Measurements from ENCODE around the gene PPARG. TPM values are rescaled to one million over a fixed set of nuclear protein-coding genes. Genes with fewer than 3 reads are reported as not detected.

Gene PPARG
- total and polyA plus RNA-seq, 2 experiments from 2014 or later, result 0.15 to 0.42 TPM

DNA sequence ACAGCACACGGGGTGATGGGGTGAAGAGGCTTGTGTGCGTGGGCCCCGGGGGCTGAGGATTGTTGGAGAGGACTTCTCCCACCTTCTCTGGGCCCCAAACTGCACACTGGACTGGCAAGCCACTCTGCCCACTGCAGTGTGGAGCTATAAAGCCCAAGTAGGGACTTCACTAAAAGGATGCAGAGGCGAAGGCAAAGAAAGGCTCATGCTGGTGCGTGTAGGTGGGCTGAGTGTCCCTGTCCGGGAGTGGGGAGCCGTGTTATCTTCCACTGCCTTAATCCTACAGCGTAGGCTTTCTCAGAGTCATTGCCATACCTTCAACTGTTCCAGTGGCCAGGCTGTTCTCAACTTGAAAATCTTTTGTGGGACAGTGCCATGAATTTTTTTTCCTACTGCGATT lies 3.9 kb downstream of the PPARG start:
- Histone ChIP-seq H3K4me2 (no peak overlapping the region), H4K20me1 (replicated peaks; ENCODE audit: insufficient read depth) (no peaks in the 10 kb centered on the region), H3K27ac (ENCODE audit: low read depth) (no peak overlapping the region), H3K4me1 (ENCODE audit: insufficient read depth) (0 out of 2 replicates have a peak, but pooled peaks cover 5% of the 10 kb centered on the region), H3K79me2 (replicated peaks; ENCODE audit: insufficient read depth) (no peaks in the 10 kb centered on the region), H3K4me3 (no peak overlapping the region), H2AFZ (no peak overlapping the region), H3F3A (replicated peaks; ENCODE audit: low read depth) (no peaks in the 10 kb centered on the region), H3K36me3 (ENCODE audit: insufficient read depth) (no peaks in the 10 kb centered on the region), H3K9me2 (ENCODE audit: insufficient read depth) (no peaks in the 10 kb centered on the region), H3K27me3 (ENCODE audit: insufficient read depth) (peaks cover 55% of the 10 kb centered on the region)
- Mint-ChIP-seq H3K4me3 (no peak overlapping the region), H3K9me3 (no peaks in the 10 kb centered on the region), H3K4me1 (peaks cover 3% of the 10 kb centered on the region; the same call in 2 of the 3 replicates), H3K27me3 (ENCODE audit: insufficient read depth, low read depth, poor library complexity) (peaks cover 17% of the 10 kb centered on the region), H3K27ac (no peak overlapping the region), H3K36me3 (ENCODE audit: low read depth) (no peaks in the 10 kb centered on the region)
- no peak for ATAC-seq
- TF ChIP-seq JUNB (IDR thresholded peaks at IDR 0.05; ENCODE audit: unreplicated experiment), result no peak
- TF ChIP-seq, protein P1, sequence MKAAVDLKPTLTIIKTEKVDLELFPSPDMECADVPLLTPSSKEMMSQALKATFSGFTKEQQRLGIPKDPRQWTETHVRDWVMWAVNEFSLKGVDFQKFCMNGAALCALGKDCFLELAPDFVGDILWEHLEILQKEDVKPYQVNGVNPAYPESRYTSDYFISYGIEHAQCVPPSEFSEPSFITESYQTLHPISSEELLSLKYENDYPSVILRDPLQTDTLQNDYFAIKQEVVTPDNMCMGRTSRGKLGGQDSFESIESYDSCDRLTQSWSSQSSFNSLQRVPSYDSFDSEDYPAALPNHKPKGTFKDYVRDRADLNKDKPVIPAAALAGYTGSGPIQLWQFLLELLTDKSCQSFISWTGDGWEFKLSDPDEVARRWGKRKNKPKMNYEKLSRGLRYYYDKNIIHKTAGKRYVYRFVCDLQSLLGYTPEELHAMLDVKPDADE (IDR thresholded peaks at IDR 0.05), result no peak
- no peak for TF ChIP-seq ZNF114 (CRISPR knock-in tag; IDR thresholded peaks at IDR 0.05)
- no peak for TF ChIP-seq STAT1 (IDR thresholded peaks at IDR 0.05; ENCODE audit: unreplicated experiment)
- DNase-seq (ENCODE audit: low spot score), result no peak

DNA sequence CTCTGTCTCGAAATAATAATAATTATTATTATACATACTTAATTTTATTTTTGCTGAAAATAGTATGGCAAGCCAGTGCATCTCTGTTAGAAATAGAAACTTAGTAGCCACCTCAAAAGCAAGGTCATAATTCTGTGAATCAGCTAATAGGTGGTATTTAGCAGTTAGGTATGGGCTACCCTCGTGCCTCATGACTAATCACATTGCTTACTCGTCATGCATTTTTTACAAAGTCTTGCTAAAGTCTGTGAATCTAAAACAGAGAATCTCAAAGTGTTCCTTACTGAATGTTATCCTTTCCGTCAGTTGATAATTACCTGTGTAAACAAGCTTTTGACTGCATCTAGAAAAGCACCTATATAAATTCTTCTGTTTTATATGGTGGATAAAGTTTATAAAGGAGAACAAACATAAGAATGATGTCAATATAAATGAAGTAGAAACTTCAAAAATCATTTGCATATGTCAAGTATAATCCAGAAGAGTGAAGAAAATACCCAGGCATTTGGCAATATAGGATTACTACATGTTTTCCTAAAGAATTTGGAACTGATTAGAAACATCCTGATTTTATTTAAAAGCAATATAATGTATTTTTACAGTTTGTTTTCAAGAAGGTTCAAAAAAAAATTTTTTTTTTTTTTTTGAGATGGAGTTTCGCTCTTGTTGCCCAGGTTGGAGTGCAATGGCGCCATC lies 6.2 kb downstream of the PPARG start:
- no peak overlapping the region for H3K4me2 ChIP-seq
- TF ChIP-seq, protein P2, sequence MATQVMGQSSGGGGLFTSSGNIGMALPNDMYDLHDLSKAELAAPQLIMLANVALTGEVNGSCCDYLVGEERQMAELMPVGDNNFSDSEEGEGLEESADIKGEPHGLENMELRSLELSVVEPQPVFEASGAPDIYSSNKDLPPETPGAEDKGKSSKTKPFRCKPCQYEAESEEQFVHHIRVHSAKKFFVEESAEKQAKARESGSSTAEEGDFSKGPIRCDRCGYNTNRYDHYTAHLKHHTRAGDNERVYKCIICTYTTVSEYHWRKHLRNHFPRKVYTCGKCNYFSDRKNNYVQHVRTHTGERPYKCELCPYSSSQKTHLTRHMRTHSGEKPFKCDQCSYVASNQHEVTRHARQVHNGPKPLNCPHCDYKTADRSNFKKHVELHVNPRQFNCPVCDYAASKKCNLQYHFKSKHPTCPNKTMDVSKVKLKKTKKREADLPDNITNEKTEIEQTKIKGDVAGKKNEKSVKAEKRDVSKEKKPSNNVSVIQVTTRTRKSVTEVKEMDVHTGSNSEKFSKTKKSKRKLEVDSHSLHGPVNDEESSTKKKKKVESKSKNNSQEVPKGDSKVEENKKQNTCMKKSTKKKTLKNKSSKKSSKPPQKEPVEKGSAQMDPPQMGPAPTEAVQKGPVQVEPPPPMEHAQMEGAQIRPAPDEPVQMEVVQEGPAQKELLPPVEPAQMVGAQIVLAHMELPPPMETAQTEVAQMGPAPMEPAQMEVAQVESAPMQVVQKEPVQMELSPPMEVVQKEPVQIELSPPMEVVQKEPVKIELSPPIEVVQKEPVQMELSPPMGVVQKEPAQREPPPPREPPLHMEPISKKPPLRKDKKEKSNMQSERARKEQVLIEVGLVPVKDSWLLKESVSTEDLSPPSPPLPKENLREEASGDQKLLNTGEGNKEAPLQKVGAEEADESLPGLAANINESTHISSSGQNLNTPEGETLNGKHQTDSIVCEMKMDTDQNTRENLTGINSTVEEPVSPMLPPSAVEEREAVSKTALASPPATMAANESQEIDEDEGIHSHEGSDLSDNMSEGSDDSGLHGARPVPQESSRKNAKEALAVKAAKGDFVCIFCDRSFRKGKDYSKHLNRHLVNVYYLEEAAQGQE (IDR thresholded peaks at IDR 0.05; ENCODE audit: unreplicated experiment), result no peak
- no peak for TF ChIP-seq EZH2phosphoT487 (IDR thresholded peaks at IDR 0.05; ENCODE audit: unreplicated experiment)
- TF ChIP-seq EZH2 (IDR thresholded peaks at IDR 0.05; ENCODE audit: low read depth, unreplicated experiment), result no peak
- TF ChIP-seq JUNB (IDR thresholded peaks at IDR 0.05; ENCODE audit: unreplicated experiment), result no peak
- no peak for TF ChIP-seq CREB1 (CRISPR knock-in tag; IDR thresholded peaks at IDR 0.05; ENCODE audit: low read depth)
- TF ChIP-seq POLR2AphosphoS5 (IDR thresholded peaks at IDR 0.05; ENCODE audit: low read depth), result no peak
- TF ChIP-seq, protein P3, sequence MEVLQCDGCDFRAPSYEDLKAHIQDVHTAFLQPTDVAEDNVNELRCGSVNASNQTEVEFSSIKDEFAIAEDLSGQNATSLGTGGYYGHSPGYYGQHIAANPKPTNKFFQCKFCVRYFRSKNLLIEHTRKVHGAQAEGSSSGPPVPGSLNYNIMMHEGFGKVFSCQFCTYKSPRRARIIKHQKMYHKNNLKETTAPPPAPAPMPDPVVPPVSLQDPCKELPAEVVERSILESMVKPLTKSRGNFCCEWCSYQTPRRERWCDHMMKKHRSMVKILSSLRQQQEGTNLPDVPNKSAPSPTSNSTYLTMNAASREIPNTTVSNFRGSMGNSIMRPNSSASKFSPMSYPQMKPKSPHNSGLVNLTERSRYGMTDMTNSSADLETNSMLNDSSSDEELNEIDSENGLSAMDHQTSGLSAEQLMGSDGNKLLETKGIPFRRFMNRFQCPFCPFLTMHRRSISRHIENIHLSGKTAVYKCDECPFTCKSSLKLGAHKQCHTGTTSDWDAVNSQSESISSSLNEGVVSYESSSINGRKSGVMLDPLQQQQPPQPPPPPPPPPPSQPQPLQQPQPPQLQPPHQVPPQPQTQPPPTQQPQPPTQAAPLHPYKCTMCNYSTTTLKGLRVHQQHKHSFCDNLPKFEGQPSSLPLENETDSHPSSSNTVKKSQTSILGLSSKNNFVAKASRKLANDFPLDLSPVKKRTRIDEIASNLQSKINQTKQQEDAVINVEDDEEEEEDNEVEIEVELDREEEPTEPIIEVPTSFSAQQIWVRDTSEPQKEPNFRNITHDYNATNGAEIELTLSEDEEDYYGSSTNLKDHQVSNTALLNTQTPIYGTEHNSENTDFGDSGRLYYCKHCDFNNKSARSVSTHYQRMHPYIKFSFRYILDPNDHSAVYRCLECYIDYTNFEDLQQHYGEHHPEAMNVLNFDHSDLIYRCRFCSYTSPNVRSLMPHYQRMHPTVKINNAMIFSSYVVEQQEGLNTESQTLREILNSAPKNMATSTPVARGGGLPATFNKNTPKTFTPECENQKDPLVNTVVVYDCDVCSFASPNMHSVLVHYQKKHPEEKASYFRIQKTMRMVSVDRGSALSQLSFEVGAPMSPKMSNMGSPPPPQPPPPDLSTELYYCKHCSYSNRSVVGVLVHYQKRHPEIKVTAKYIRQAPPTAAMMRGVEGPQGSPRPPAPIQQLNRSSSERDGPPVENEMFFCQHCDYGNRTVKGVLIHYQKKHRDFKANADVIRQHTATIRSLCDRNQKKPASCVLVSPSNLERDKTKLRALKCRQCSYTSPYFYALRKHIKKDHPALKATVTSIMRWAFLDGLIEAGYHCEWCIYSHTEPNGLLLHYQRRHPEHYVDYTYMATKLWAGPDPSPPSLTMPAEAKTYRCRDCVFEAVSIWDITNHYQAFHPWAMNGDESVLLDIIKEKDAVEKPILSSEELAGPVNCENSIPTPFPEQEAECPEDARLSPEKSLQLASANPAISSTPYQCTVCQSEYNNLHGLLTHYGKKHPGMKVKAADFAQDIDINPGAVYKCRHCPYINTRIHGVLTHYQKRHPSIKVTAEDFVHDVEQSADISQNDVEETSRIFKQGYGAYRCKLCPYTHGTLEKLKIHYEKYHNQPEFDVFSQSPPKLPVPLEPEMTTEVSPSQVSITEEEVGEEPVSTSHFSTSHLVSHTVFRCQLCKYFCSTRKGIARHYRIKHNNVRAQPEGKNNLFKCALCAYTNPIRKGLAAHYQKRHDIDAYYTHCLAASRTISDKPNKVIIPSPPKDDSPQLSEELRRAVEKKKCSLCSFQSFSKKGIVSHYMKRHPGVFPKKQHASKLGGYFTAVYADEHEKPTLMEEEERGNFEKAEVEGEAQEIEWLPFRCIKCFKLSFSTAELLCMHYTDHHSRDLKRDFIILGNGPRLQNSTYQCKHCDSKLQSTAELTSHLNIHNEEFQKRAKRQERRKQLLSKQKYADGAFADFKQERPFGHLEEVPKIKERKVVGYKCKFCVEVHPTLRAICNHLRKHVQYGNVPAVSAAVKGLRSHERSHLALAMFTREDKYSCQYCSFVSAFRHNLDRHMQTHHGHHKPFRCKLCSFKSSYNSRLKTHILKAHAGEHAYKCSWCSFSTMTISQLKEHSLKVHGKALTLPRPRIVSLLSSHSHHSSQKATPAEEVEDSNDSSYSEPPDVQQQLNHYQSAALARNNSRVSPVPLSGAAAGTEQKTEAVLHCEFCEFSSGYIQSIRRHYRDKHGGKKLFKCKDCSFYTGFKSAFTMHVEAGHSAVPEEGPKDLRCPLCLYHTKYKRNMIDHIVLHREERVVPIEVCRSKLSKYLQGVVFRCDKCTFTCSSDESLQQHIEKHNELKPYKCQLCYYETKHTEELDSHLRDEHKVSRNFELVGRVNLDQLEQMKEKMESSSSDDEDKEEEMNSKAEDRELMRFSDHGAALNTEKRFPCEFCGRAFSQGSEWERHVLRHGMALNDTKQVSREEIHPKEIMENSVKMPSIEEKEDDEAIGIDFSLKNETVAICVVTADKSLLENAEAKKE (CRISPR knock-in tag; IDR thresholded peaks at IDR 0.05), result no peak
- TF ChIP-seq ZNF331 (CRISPR knock-in tag; IDR thresholded peaks at IDR 0.05; ENCODE audit: low read depth), result no peak

More for the DNA sequence above, 6.2 kb downstream of the PPARG start:
- H3K4me1 Mint-ChIP-seq, result peaks cover 3% of the 10 kb centered on the region; the same call in 2 of the 3 replicates
- Histone ChIP-seq H2AFZ (no peak overlapping the region), H4K20me1 (replicated peaks; ENCODE audit: insufficient read depth) (no peaks in the 10 kb centered on the region), H3K4me3 (no peak overlapping the region), H3K4me1 (ENCODE audit: insufficient read depth) (0 out of 2 replicates have a peak, but pooled peaks cover 5% of the 10 kb centered on the region), H3K27me3 (ENCODE audit: insufficient read depth) (peaks cover 32% of the 10 kb centered on the region), H3K79me2 (replicated peaks; ENCODE audit: insufficient read depth) (no peaks in the 10 kb centered on the region), H3K27ac (ENCODE audit: low read depth) (no peak overlapping the region), H3K36me3 (ENCODE audit: insufficient read depth) (no peaks in the 10 kb centered on the region), H3K9me2 (ENCODE audit: insufficient read depth) (no peaks in the 10 kb centered on the region), H3F3A (replicated peaks; ENCODE audit: low read depth) (no peaks in the 10 kb centered on the region)
- H3K36me3 Mint-ChIP-seq (ENCODE audit: low read depth), result no peaks in the 10 kb centered on the region
- H3K27ac Mint-ChIP-seq, result no peak overlapping the region
- peaks cover under 1% of the 10 kb centered on the region for H3K27me3 Mint-ChIP-seq (ENCODE audit: insufficient read depth, low read depth, poor library complexity)
- H3K4me3 Mint-ChIP-seq, result no peak overlapping the region
- DNase-seq (ENCODE audit: low spot score) (no peak), ATAC-seq (no peak)
- no peaks in the 10 kb centered on the region for H3K9me3 Mint-ChIP-seq
